Measurements from ENCODE around the gene MRPS27. TPM values are rescaled to one million over a fixed set of nuclear protein-coding genes. Genes with fewer than 3 reads are reported as not detected.

Gene MRPS27
- total RNA-seq, 1 donor from 2014 or later = 28.2 TPM

DNA sequence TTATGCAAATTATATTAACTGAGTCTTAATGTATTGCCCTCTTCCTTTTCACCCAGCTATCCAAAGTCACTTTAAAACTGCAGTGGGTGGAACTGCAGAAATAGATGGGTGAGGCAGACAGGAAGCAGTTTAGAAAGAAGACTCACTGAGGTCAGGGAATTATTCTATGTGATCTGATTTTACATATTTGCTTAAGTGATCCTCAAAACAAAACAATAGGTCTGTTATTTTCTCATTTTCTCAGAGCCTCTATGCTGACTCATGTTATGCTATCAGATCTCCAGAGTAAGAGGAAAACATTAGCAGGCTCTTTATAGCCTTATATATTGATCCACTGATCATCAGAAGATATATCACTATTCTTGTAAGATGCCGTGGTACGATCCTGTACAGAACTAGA is 63.5 kb downstream of the MRPS27 start:
- TF ChIP-seq CTCF (IDR thresholded peaks at IDR 0.05) = no peak

DNA sequence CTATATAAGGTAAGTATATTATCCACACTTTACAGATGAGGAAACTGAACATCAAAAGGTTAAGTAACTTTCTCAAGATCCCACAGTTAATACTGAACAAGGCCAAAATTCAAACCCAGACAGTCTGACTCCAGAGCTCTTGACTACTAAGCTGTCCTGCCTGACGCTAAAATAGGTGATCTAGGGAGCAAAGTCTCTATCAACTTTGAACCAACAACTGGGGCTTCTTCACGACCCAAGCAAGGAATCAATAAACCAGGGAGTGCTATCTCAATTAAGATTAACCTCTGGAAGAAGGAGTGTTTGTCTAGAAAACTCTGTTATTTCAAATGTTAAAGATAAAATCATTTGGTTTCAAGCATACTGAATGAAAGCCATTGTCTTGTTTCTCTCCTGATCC is 64.4 kb downstream of the MRPS27 start:
- Histone ChIP-seq H3K36me3 (no peaks in the 10 kb centered on the region), H3K4me1 (peaks cover 0 to 16% of the 10 kb centered on the region in 2 donors), H3K27ac (no peak overlapping the region), H3K9me3 (no peaks in the 10 kb centered on the region), H3K4me3 (no peak overlapping the region), H3K27me3 (no peaks in the 10 kb centered on the region)
- DNase-seq (ENCODE audit: low spot score in 2 of 2) = no peak
- intact Hi-C loops (cut with DNase I) = no loop called here
- no peak for TF ChIP-seq CTCF (IDR thresholded peaks at IDR 0.05)

More for the DNA sequence above, 63.5 kb downstream of the MRPS27 start:
- peaks cover 0 to 10% of the 10 kb centered on the region in 2 donors for H3K4me1 ChIP-seq
- DNase-seq (ENCODE audit: low spot score in 2 of 2) = no peak
- H3K36me3 ChIP-seq = no peaks in the 10 kb centered on the region
- H3K9me3 ChIP-seq = no peaks in the 10 kb centered on the region
- no peak overlapping the region for H3K27ac ChIP-seq
- no peaks in the 10 kb centered on the region for H3K27me3 ChIP-seq
- H3K4me3 ChIP-seq = no peak overlapping the region
- intact Hi-C loops (cut with DNase I) = no loop called here

DNA sequence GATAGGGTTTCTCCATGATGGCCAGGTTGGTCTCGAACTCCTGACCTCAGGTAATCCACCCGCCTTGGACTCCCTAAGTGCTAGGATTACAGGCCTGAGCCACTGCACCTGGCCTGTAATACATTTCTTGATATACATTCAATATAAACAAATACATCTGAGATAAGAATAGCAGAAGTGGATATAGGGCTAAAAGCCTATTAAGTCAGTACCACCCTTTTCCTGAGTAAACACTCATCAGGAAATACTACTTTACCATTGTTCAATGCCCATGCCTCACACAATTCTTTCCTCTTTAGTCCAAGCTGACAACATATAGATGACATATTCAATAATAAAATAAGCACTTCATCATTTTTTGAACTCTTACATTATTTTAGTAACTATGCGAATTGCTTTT is 64.8 kb downstream of the MRPS27 start:
- Histone ChIP-seq H3K9me3 (no peaks in the 10 kb centered on the region), H3K4me3 (no peak overlapping the region), H3K36me3 (no peaks in the 10 kb centered on the region), H3K27me3 (no peaks in the 10 kb centered on the region), H3K27ac (no peak overlapping the region), H3K4me1 (peaks cover 0 to 16% of the 10 kb centered on the region in 2 donors)
- DNase-seq (ENCODE audit: low spot score in 2 of 2) = no peak
- intact Hi-C loops (cut with DNase I) = no loop called here
- no peak for TF ChIP-seq CTCF (IDR thresholded peaks at IDR 0.05)

DNA sequence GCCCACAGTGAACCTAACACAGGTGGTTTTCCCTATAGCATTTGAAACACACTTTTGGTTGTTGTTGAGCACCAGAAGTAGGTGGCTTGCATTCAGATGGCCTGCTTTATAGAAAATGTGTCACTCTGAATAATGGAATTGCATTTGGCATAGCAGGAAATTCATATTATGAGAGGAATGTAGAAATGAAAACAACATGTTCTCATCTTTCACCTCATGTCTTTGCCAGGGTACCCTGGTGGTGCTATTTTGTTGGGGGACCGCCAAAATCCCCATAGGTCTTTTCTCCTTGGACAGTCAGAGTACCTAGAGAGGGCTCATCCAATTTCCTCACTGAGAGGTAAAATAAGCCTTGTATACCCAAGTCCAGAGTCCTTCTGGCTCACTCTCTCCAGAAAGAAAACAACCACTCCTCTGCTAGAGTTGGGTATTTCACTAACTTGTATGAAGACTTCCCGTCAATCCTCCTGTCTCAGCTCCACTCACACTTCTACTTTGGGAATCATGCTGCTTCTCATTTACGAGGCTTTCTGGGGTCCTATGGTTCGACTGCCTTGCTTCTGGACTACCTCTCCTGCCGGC is 67.4 kb downstream of the MRPS27 start:
- Histone ChIP-seq H3K27ac (peak overlapping the region; percentile 62 to 78), H3K27me3 (no peaks in the 10 kb centered on the region), H3K4me1 (peaks cover 4 to 23% of the 10 kb centered on the region in 2 donors), H3K9me3 (no peaks in the 10 kb centered on the region), H3K4me3 (peak overlapping the region in 1 of 2 donors; percentile 48), H3K36me3 (no peaks in the 10 kb centered on the region)
- intact Hi-C loops (cut with DNase I) = no loop called here
- DNase-seq (ENCODE audit: low spot score in 2 of 2) = no peak
- TF ChIP-seq CTCF (IDR thresholded peaks at IDR 0.05) = no peak

DNA sequence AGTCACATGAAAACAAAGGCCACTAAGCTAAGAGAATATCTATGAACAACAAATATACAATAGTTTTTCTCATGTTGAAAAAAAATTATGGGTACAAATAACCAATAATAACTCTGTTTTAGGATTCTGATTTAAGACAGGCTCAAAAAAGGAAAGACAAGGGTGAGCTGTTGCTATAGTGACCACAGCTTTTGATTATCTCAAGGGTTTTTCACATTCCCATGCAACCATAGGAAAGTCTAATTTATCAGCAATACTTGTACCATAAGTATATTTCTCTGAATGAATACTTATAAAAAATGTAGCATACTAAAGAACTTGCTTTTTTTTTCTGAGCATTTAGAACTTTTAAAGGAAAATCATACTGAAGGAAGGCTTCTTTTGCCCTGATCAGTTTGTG is 68.0 kb downstream of the MRPS27 start:
- Histone ChIP-seq H3K9me3 (no peaks in the 10 kb centered on the region), H3K36me3 (no peaks in the 10 kb centered on the region), H3K27me3 (no peaks in the 10 kb centered on the region), H3K4me3 (no peak overlapping the region), H3K4me1 (peaks cover 9 to 29% of the 10 kb centered on the region in 2 donors), H3K27ac (peak overlapping the region; percentile 62 to 78)
- intact Hi-C loops (cut with DNase I) = no loop called here
- TF ChIP-seq CTCF (IDR thresholded peaks at IDR 0.05) = no peak
- DNase-seq (ENCODE audit: low spot score in 2 of 2) = no peak

GRCh38 chr5:72251386-72251785 is 68.7 kb downstream of the MRPS27 start:
- DNase-seq (ENCODE audit: low spot score in 2 of 2) = no peak
- no peaks in the 10 kb centered on the region for H3K9me3 ChIP-seq
- peaks cover 14 to 34% of the 10 kb centered on the region in 2 donors for H3K4me1 ChIP-seq
- H3K27me3 ChIP-seq = no peaks in the 10 kb centered on the region
- peak overlapping the region; percentile 62 to 78 for H3K27ac ChIP-seq
- no peak for TF ChIP-seq CTCF (IDR thresholded peaks at IDR 0.05)
- H3K36me3 ChIP-seq = no peaks in the 10 kb centered on the region
- intact Hi-C loops (cut with DNase I) = no loop called here
- H3K4me3 ChIP-seq = no peak overlapping the region

Data from ascending aorta (tissue), 2 donors.